ENCODE measurements around the gene UPK3A. TPM values are rescaled to one million over a fixed set of nuclear protein-coding genes. Genes with fewer than 3 reads are reported as not detected.

Gene UPK3A
- total RNA-seq, 2 experiments from 2014 or later: not detected

- H3K9me3 Mint-ChIP-seq: no peaks in the 10 kb centered on the region
- H3K9me3 ChIP-seq (ENCODE audit: control insufficient read depth in 1 of 2, insufficient read depth in 1 of 2, low read length in 2 of 2): no peaks in the 10 kb centered on the region
- H3K4me1 Mint-ChIP-seq (ENCODE audit: low read depth): peaks cover 43% of the 10 kb centered on the region
- CTCF ChIA-PET: interaction anchor here (0.9 to 1.3 kb wide), 2 partner anchors 8 to 40 kb away, joined by 3 read pairs; no protein-coding TSS in a partner anchor
- H3K4me3 Mint-ChIP-seq: peak overlapping the region; percentile 85
- DNase-seq: peak in 3 of 14 experiments; percentile 21 to 55 (median 49)
- peak overlapping the region; percentile 69 to 87 for H3K27ac ChIP-seq (ENCODE audit: low read depth in 1 of 2, low read length in 2 of 2)
- peaks cover 24% of the 10 kb centered on the region for H3K36me3 Mint-ChIP-seq (ENCODE audit: low read depth)
- peak overlapping the region; percentile 63 for H3K4me3 ChIP-seq (ENCODE audit: low read length)
- POLR2A ChIA-PET: interaction anchor here (1.0 to 2.6 kb wide), 5 partner anchors 9 to 27 kb away, joined by 3 to 24 read pairs (median 12); no protein-coding TSS in a partner anchor
- peak overlapping the region; percentile 95 for H3K27ac Mint-ChIP-seq
- peaks cover 49% of the 10 kb centered on the region for H3K4me1 ChIP-seq (ENCODE audit: insufficient read depth, low read length)
- no peaks in the 10 kb centered on the region for H3K27me3 ChIP-seq (ENCODE audit: control insufficient read depth in 1 of 2, insufficient read depth in 2 of 2, low read length in 2 of 2)
- no peak for ATAC-seq (ENCODE audit: poor library complexity)
- intact Hi-C loops (cut with DNase I, micrococcal nuclease): loop anchor here in 1 of 2 experiments (1.0 to 5.0 kb wide), 3 partner anchors 40 to 607 kb away; partner anchors contain the start of genes KIAA0930 and PRR5
- H3K36me3 ChIP-seq (ENCODE audit: insufficient read depth, low read length): peaks cover 5% of the 10 kb centered on the region
- TF ChIP-seq CTCF (IDR thresholded peaks at IDR 0.05): no peak
- no peaks in the 10 kb centered on the region for H3K27me3 Mint-ChIP-seq
Measured at GRCh38 chr22:45308957-45309421, 24.2 kb downstream of the UPK3A start.

- H3K27me3 ChIP-seq (ENCODE audit: control insufficient read depth in 1 of 2, insufficient read depth in 2 of 2, low read length in 2 of 2): no peaks in the 10 kb centered on the region
- intact Hi-C loops (cut with DNase I, micrococcal nuclease): loop anchor here (1.0 to 10.0 kb wide), 6 partner anchors 9 to 745 kb away; partner anchors contain the start of genes KIAA0930 (in 1 of the 2), NUP50 (in 1 of the 2) and PRR5 (in 1 of the 2)
- TF ChIP-seq CTCF (IDR thresholded peaks at IDR 0.05): no peak
- Mint-ChIP-seq H3K27ac (peak within 1 kb of the TSS; percentile 95), H3K9me3 (no peaks in the 10 kb centered on the region), H3K4me1 (ENCODE audit: low read depth) (peaks cover 49% of the 10 kb centered on the region), H3K4me3 (peak within 1 kb of the TSS; percentile 85), H3K27me3 (no peaks in the 10 kb centered on the region), H3K36me3 (ENCODE audit: low read depth) (peaks cover 24% of the 10 kb centered on the region)
- H3K9me3 ChIP-seq (ENCODE audit: control insufficient read depth in 1 of 2, insufficient read depth in 1 of 2, low read length in 2 of 2): no peaks in the 10 kb centered on the region
- POLR2A ChIA-PET: interaction anchor here (0.5 to 2.6 kb wide), 9 partner anchors 9 to 146 kb away, joined by 3 to 24 read pairs (median 3); partner anchors contain the start of genes NUP50 and UPK3A
- DNase-seq (peak; percentile 91 to 99 (median 96)), ATAC-seq (ENCODE audit: poor library complexity) (peak; percentile 84)
- H3K4me3 ChIP-seq (ENCODE audit: low read length): peak within 1 kb of the TSS; percentile 93
- H3K4me1 ChIP-seq (ENCODE audit: insufficient read depth, low read length): peaks cover 54% of the 10 kb centered on the region
- CTCF ChIA-PET: interaction anchor here (0.9 to 1.3 kb wide), 2 partner anchors 8 to 41 kb away, joined by 3 read pairs; no protein-coding TSS in a partner anchor
- H3K27ac ChIP-seq (ENCODE audit: low read depth in 1 of 2, low read length in 2 of 2): peak within 1 kb of the TSS; percentile 77 to 87
- H3K36me3 ChIP-seq (ENCODE audit: insufficient read depth, low read length): peaks cover 5% of the 10 kb centered on the region
Measured at GRCh38 chr22:45309422-45310227, 24.9 kb downstream of the UPK3A start, which contains the start of gene FAM118A. Gene FAM118A (plus strand): TSS chr22:45309934. CDS start chr22:45322380, 12,446 bp downstream.

GRCh38 chr22:45310331-45310976 is 25.7 kb downstream of the UPK3A start:
- DNase-seq: no peak
- ChIA-PET POLR2A (interaction anchor here (0.5 to 2.6 kb wide), 10 partner anchors 8 to 147 kb away, joined by 3 to 24 read pairs (median 3); partner anchors contain the start of genes NUP50 and UPK3A), CTCF (no interaction called here)
- peak overlapping the region; percentile 93 for H3K4me3 ChIP-seq (ENCODE audit: low read length)
- peak overlapping the region; percentile 77 to 87 for H3K27ac ChIP-seq (ENCODE audit: low read depth in 1 of 2, low read length in 2 of 2)
- Mint-ChIP-seq H3K27ac (peak overlapping the region; percentile 95), H3K27me3 (no peaks in the 10 kb centered on the region), H3K9me3 (no peaks in the 10 kb centered on the region), H3K4me1 (ENCODE audit: low read depth) (peaks cover 57% of the 10 kb centered on the region), H3K4me3 (peak overlapping the region; percentile 85), H3K36me3 (ENCODE audit: low read depth) (peaks cover 24% of the 10 kb centered on the region)
- TF ChIP-seq CTCF (IDR thresholded peaks at IDR 0.05): no peak
- ATAC-seq (ENCODE audit: poor library complexity): no peak
- H3K36me3 ChIP-seq (ENCODE audit: insufficient read depth, low read length): peaks cover 5% of the 10 kb centered on the region
- H3K27me3 ChIP-seq (ENCODE audit: control insufficient read depth in 1 of 2, insufficient read depth in 2 of 2, low read length in 2 of 2): no peaks in the 10 kb centered on the region
- H3K9me3 ChIP-seq (ENCODE audit: control insufficient read depth in 1 of 2, insufficient read depth in 1 of 2, low read length in 2 of 2): no peaks in the 10 kb centered on the region
- intact Hi-C loops (cut with DNase I, micrococcal nuclease): loop anchor here (1.0 to 10.0 kb wide), 3 partner anchors 8 to 744 kb away; partner anchors contain the start of gene NUP50 (in 1 of the 2)
- peaks cover 60% of the 10 kb centered on the region for H3K4me1 ChIP-seq (ENCODE audit: insufficient read depth, low read length)

All from CD4-positive, alpha-beta T cell (primary cell).